ENCODE measurements around the gene MVK.
"Not testable (repeated sequence)": the region's sequence is repeated elsewhere in the genome, so short reads cannot be mapped to it uniquely, and the experiment has no call there.

MVK gene

DNA sequence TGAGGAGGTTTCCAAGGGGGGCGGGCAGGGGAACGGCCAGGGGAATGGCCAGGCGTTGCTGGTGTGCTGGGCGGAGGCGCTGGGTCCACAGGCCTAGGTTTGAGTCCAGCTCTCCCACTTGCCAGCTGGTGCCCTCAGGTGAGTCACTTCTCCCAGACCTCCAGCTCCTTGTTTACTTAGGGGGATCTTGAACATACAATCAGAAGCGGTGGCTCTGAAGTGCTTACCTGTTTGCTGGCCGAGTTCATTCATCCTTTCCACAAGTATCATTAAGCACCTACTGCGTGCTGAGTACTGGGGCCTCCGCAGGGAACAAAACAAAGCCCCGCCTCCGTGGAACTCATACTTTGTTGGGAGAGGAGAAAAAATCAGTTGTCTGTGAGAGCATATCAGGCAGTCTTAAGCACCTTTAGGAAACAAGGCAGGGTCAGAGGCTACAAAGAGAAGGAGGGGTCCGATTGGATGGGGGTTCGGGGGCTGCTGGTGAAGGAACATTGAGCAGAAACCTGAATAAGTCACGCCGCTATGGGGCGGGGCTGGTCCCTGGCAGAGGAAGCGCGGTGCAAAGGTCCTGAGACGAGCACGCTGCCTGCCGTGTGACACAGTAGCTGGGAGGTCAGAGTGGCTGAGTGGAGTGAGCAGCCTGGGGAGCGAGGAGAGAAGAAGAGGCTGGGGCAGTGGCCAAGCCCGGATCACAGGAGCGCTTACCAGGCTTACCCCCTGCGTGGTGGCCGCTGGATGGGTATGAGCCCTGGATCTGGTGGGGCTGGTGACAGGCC, 15.1 kb downstream of the MVK start:
- no peak for DNase-seq (ENCODE audit: low read depth in 4 of 4, low spot score in 1 of 4)

DNA sequence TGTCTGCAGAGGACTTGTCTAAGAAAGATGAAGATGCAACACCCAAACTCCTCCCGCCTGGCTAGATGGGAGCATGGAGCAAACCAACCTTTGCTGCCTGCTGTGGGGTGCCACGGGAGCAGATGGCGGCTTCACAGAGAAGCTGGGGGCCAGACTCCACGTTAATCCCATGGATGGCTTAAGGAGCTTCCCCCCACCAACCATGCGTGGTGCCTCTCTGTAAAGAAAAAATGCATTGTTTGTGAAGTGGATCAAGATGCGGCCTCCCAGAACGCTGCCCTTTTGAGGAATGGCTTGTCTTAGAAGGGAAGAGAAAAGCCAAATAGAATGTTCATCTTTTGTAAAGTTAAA, 15.6 kb downstream of the MVK start:
- DNase-seq (ENCODE audit: low read depth in 4 of 4, low spot score in 1 of 4) = no peak

DNA sequence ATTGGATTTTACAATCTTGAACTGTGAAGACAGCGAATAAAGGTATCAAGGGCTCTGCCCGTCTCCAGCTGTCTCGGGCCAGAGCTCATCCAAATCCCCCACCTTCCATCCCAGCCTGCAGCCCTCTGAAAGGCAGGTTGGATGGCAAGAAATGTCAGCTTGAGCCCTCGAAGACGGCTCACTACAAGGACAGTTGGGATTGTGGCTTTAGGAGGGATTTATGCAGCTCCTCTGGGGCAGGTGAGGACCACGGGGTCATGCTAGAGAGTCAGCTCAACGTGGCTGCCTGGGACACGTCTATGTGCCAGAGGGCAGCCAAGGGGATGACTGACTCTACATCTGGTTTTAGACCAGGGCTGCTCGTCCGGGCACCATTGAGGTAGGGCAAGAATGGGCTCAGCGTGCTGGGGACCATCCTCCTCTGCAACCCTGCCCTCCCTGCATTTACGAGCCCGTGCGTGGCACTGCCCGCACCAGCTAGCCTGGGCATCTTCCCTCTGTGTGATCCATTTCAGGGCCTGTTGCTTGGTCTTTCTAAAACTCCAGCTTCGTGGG, 16.2 kb downstream of the MVK start:
- no peak for DNase-seq (ENCODE audit: low read depth in 4 of 4, low spot score in 1 of 4)

- DNase-seq (ENCODE audit: low read depth in 4 of 4, low spot score in 1 of 4) = no peak
Observed at GRCh38 chr12:109590566-109590965, 17.0 kb downstream of the MVK start.

DNA sequence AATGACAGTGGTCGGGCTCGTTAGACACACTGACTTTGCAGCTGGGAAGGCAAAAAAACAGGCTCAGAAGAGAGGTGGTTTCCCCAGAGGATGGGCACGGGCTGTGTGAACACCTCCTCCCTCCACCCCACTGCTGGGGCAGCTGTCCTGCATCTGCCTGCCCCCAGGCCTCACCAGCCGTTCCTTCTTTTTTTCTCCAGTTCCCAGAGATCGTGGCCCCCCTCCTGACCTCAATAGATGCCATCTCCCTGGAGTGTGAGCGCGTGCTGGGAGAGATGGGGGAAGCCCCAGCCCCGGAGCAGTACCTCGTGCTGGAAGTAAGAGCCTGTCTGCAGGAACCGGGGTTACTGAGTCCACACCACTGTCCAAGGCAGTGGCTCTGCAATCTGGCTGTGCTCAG, 17.4 kb downstream of the MVK start:
- DNase-seq (ENCODE audit: low read depth in 4 of 4, low spot score in 1 of 4) = no peak

GRCh38 chr12:109592195-109592904, 18.8 kb downstream of the MVK start:
- DNase-seq (ENCODE audit: low read depth in 4 of 4, low spot score in 1 of 4) = no peak

GRCh38 chr12:109592905-109593272, 19.3 kb downstream of the MVK start:
- no peak for DNase-seq (ENCODE audit: low read depth in 4 of 4, low spot score in 1 of 4)

DNA sequence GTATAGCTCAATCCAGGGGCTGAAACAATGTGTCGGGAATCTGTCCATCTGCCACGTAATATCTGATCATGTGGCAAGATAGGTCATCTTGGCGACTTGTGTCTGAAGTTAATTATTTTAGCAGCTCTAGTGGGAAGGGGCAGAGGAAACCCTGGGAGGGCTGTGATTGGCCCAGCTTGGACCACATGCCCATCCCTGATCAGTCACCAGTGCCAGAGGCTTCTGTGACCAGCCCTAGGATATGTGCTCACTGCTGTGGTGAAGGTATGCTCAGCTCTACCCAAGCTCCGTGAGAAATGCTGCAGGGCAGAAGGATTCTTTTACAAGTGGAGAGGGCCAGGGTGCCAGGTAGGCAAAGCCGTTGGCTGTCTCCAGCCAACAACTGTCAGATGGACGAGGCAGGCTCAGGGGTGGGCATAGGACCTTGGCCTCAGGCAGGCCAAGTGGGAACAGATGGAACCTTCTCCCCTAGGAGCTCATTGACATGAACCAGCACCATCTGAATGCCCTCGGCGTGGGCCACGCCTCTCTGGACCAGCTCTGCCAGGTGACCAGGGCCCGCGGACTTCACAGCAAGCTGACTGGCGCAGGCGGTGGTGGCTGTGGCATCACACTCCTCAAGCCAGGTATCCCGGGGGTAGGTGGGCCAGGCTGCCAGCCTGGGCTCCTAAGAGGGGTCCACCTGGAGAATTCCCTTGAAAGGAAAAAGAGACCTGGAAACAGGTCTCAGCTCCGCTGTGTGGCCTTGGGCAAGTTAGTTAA, 21.1 kb downstream of the MVK start:
- DNase-seq (ENCODE audit: low read depth in 4 of 4, low spot score in 1 of 4) = no peak

DNA sequence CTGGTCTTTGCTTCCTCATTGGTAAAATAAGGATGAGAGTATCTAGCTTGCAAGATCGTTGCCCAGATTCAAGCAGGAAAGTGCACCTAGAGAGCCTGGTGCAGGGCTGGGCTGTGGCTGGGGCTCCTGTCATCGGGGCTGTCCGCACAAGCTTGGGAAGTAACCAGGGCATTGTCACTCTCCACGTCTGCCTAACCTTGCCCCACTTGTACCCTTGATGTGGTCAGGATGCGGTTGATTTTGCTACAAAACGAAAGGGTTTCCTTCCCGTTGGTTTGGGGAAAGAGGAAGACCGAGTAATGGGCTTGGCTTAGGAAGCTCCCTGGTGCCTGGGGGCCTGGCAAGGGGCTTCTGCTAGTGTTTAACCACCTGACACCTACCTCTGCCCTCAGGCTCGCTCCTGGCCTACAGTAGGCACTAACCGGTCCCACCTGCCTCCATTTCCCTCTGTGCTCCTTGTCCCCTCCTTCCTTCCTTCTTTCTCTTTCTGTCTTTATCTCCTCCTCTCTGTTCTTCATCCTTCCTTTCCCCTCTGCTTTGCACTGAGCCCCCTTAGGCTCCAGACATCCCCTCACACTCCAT, 21.8 kb downstream of the MVK start:
- DNase-seq (ENCODE audit: low read depth in 4 of 4, low spot score in 1 of 4) = peak in 1 of 4 experiments; percentile 31

- no peak for DNase-seq (ENCODE audit: low read depth in 4 of 4, low spot score in 1 of 4)
Observed at GRCh38 chr12:109596418-109597244, 23.0 kb downstream of the MVK start.

DNA sequence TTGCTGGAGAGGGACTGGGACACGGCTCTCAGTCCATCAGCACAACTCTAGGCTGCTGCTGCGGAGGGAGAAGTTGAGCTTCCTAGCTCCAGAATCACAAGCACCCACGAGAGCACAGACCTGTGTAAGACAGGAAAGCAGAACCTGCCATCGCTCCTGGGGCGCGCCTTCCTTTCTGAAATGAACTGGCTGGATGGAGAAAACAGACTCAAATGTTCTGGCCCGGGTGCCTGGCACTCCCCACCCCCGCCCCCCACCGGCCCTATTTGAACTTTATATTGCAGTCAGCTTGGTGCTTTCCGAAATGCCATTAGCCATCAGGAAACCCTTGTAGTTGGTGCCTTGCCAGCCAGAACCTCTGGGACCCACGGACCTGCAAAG, 23.8 kb downstream of the MVK start:
- no peak for DNase-seq (ENCODE audit: low read depth in 4 of 4, low spot score in 1 of 4)

GRCh38 chr12:109597795-109598427, 24.3 kb downstream of the MVK start:
- peak; percentile 18 to 48 (median 40) for DNase-seq (ENCODE audit: low read depth in 4 of 4, low spot score in 1 of 4)

DNA sequence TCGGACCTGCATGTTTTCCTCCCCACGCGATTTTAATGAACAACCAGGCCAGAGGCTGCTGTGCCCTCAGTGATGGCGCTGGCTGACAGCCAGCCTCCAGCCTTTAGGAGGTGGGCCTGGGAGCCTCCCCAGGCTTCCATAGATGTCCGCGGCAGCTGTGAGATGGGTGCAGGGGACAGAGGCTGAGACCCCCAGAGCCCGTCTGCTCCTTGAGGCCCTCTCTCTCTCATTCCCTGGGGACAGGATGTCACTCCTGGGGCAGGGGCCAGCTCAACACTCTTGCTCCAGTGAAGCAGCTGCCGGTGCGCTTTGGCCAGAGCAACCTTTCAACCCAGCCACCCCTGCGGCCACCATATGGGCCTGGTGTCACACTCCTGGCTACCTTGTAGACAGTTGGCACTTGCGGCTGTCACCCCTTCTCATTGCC, 24.8 kb downstream of the MVK start:
- DNase-seq (ENCODE audit: low read depth in 4 of 4, low spot score in 1 of 4) = no peak

GRCh38 chr12:109599087-109599486, 25.5 kb downstream of the MVK start:
- DNase-seq (ENCODE audit: low read depth in 4 of 4, low spot score in 1 of 4) = no peak

- DNase-seq (ENCODE audit: low read depth in 4 of 4, low spot score in 1 of 4) = no peak
Observed at GRCh38 chr12:109600481-109600880, 26.9 kb downstream of the MVK start.

GRCh38 chr12:109600995-109601394, 27.4 kb downstream of the MVK start:
- no peak for DNase-seq (ENCODE audit: low read depth in 4 of 4, low spot score in 1 of 4)

GRCh38 chr12:109601557-109601956, 28.0 kb downstream of the MVK start:
- no peak for DNase-seq (ENCODE audit: low read depth in 4 of 4, low spot score in 1 of 4)

GRCh38 chr12:109602132-109602531, 28.5 kb downstream of the MVK start:
- not testable (repeated sequence) for DNase-seq (ENCODE audit: low read depth in 4 of 4, low spot score in 1 of 4)

GRCh38 chr12:109604132-109604585, 30.6 kb downstream of the MVK start:
- no peak for DNase-seq (ENCODE audit: low read depth in 4 of 4, low spot score in 1 of 4)

DNA sequence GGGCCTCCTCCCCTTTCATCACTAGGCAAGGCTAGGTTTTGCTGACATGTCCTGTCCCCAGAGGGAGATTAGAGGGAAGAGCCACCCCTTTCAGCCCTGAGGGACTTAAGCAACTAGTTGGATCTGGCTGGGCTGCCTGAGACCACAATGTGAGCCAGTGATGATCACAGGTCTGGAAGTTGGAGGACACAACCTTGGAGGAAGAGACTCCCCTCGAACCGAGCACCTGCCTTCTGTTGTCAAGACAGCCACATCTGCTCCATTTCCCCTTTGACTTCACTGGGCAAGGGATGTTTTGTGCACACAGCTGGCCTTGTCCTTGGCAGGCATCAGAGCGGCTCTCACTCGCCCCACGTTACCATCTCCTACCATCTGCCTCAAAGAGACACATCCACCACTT, 31.4 kb downstream of the MVK start:
- DNase-seq (ENCODE audit: low read depth in 4 of 4, low spot score in 1 of 4) = no peak
